PC-9 (cell line): ENCODE data around the gene MUC5AC.

Source experiments
- CTCF ChIP-seq: fragments of 200-600 bp; sonication (generic); conservative IDR thresholded peaks from 2 replicates; pipeline ENCODE4 v1.6.1; 2017; ENCODE audit warnings: mixed run types, antibody characterized with exemption, mild to moderate bottlenecking, moderate library complexity
- EZH2 ChIP-seq: fragments of 200-600 bp; sonication (generic); IDR thresholded peaks from 2 replicates; pipeline ENCODE4 v1.8.0; 2017; ENCODE audit warnings: antibody characterized with exemption, low read depth

DNA sequence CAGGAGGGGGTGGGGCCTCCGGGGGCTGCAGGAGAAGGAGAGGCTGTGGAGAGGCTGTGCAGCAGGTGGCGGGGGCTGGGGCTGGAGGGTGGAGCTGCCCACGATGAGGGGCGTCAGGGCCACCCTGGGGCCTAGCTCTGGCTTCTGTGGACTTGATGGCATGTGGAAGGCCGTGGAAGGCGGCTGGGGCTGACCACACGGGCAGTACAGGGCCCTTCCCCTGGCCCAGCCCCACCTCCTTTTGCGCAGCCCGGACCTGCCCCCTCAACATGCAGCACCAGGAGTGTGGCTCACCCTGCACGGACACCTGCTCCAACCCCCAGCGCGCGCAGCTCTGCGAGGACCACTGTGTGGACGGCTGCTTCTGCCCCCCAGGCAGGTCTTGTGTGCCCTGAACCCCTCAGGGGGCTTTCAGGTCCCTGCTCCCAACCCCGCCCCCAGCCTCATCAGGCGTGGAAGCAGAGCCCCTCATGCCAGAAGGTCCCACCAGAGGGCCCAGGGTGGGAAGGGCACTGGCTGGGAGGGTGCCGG, 71.2 kb downstream of the MUC5AC start:
- no peak for TF ChIP-seq CTCF
- no peak for TF ChIP-seq EZH2
